NOMO-1 treated with dmso at 0.1 percent for 144 hours (cell line): Measurements from ENCODE around the gene KLHL5.
A peak's percentile ranks its signal among the peaks of the same experiment; 100 is the strongest.
"Not testable (repeated sequence)": the region's sequence is repeated elsewhere in the genome, so short reads cannot be mapped to it uniquely, and the experiment has no call there.

ENCODE experiments used
- DNase-seq: peaks from one replicate; lab custom pipeline; 2025; ENCODE audit not compliant: unreplicated experiment; lab: John Stamatoyannopoulos, UW

The KLHL5 gene

DNA sequence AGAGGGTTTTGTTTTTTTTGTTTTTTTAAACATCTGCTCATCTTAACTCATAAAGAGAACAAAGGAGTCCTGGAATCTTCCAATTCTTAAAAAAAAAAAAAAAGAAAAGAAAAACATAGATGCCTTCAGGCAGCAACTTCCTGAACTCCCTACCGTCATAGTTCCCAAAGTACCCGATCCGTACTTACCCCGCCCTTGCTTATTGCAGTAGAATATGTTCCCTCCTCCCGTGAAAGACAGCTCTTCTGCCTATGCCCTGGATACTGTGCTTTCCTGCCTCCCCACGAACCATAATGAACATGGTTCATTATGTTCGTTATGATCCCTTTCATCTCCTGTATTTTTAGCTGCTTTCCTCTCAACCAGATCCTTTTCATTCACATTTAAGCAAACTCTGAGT, 40.3 kb downstream of the KLHL5 start:
- DNase-seq: no peak

DNA sequence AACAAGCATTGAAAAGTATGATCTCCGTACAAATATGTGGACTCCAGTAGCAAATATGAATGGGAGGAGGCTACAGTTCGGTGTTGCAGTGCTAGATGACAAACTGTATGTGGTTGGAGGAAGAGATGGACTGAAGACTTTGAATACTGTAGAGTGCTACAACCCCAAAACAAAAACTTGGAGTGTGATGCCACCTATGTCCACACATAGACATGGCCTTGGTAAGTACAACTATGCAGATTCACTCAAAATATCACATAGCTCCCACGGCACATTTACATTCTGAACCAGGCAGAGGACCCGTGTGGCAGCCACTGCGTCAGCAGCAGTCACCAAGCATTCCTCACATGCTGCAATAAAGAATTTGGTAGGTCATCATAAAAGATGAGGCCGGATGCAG, 41.3 kb downstream of the KLHL5 start:
- no peak for DNase-seq

DNA sequence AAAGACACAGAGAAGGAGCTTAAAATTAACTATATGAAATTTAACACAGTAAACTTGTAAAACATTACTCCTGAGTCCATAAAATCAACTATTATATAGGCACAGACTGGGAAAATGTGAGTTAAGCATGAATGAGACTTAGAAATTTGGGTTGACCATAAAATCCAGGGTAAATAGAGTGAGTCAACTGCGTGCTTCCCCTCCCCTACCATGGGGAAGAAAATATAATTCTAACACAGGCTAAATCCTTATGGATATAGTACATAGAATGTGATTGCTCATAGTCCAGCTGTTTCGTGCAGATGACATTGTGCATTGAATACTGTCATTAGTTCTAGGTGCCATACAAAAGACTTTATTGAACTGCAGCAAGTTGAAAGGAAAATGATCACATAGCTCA, 42.2 kb downstream of the KLHL5 start:
- no peak for DNase-seq

DNA sequence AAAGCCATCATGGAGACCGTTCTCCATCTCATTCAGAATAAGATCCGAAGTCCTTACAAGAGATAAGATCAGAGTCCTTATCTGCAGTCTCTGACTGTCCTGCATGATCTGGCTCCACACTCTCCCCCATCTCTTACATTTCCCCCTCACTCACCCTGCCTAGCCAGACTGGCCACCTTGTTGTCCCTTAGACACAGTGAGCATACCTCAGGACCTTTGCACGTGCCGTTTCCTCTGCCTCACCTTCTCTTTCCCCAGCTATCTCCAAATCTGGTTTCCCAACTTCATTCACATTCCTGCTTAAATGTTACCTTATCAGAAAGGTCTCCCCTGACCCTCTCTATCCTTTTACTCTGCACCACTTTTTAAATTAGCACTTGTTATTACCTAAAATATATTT, 44.0 kb downstream of the KLHL5 start:
- DNase-seq: no peak

DNA sequence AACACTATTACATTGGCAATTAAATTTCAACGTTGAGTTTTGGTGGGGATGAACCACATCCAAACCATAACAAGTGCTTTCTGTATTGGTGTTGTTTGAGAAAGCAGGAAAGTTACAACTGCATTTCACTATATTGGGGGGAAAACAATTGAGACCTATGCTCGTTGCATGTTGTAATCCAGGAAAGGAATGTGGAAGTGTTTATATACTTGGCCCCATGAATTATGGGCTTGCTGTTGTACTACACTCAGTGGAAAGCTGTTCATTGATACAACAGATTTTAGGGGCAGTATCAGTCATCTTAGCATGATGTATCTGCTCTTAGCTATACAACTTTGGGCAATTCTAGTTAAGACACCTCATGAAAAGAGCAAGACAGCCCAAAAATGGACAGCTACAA, 52.4 kb downstream of the KLHL5 start:
- DNase-seq: no peak

DNA sequence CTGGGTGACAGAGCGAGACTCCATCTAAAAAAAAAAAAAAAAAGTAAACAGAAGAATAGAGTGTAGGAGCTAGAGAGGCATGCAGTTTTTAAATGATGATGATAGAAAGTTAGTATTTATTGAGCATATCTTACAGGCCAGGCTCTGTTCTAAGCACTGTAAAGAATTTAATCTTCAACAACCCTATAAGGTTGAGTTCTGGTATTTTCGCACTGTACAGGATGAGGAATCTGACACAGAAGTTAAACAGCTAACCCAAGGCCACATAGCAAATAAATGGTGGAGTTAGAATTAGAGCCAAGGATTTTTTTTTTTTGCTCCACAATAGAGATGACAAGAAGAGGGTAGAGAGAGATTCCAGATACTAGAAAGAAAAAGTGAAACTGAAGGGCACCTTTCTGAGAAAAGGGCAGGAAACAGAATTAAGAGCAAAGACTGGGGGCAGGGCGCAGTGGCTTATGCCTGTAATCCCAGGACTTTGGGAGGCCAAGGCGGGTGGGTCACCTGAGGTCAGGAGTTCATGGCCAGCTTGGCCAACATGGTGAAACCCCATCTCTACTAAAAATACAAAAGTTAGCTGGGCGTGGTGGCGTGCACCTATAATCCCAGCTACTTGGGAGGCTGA, 56.1 kb downstream of the KLHL5 start:
- no peak for DNase-seq

DNA sequence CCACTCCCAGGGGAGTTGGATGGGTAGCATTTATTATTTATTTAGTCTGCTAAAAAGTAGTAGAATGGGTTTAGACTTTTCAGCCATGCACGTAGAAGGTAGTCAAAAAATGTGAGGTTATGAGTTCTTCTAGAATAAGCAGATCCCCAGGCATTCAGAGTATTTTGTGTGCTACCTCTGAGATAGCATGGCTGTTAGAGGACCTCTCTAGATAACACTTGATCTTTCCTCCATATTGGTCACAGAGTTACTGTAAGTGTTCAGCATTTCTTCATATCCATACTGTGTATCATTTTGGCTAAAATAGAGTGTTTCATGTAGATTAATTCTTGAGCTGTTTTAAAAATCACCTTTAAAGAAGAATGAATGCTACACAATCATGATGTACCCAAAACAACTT, 58.4 kb downstream of the KLHL5 start:
- DNase-seq: no peak

DNA sequence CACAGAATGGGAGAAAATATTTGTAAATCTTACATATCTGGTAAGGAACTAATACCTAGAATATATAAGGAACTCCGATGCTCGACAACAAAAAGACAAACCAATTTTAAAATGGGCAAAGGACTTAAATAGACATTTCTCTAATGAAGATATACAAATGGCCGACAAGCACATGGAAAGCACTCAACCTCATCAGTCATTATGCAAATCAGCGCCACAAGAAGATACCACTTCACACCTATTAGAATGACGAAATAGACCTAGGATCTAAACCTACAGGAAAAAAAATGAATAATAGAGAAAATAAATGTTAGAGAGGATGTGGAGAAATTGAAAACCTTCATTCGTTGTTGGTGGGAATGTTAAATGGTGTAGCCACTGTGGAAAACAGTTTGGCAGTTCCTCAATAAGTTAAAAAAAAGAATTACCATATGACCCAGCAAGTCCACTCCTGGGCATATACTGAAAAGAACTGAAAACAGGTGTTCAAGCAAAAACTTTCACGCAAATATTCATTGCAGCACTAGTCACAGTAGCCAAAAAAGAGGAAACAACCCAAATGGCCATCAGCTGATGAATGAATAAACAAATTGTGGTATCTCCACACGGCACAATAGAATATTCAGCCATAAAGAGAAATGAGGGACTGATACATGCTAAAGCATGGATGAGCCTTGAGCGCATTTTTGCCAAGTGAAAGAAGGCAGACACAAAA, 63.0 kb downstream of the KLHL5 start:
- DNase-seq: no peak

DNA sequence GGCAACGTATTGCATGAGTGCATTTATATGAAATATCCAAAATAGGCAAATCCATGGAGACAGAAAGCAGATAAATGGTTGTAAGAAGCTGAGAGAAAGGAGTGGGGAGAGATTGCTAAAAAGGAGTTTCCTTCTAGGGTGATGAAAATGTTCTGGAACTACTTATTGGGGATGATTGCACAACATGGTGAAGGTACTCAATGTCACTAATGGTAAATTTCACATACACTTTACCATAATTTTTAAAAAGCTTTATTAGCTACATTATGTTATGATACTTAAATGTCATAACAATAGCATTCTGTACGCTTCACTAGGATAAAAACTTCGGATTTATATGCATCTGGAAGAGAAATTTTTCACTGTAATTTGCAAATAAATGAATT, 63.6 kb downstream of the KLHL5 start:
- DNase-seq: no peak

DNA sequence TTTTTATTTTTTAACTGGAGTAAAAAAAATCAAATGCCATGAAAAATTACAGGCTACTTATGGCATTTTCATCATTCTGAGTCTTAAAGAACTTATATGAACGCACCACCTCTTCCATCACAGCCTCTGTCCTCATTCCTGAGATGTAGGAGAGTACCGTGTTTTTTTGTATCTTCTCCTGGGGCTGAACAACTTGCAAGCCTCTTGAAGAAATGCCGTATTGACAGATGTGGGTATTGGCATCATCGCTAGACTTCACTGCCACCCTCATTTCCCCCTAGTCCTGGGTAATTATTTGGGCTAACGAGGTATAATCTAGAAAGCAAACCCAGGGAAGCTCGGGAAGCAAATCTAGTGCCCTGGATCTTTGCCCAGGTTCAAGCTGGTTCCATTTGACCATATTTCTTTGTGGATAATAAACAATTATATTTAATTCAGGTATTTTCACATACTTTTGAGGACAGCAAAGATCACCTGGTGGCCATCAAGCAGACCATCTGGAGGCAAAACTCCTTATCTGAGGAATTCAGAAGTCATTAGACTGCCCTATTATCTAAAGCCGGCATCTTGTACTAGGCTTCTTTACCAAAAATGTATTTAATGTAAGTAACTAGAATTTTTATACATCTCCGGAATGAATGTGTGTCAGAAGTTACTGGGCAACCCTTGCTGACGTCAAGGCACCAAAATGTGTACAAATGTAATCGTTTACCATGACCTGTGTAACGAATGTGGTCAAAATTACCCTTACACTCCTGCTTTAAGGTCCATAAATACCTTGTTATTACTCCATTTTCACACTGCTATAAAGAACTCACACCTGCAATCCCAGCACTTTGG, 64.4 kb downstream of the KLHL5 start:
- DNase-seq: no peak

DNA sequence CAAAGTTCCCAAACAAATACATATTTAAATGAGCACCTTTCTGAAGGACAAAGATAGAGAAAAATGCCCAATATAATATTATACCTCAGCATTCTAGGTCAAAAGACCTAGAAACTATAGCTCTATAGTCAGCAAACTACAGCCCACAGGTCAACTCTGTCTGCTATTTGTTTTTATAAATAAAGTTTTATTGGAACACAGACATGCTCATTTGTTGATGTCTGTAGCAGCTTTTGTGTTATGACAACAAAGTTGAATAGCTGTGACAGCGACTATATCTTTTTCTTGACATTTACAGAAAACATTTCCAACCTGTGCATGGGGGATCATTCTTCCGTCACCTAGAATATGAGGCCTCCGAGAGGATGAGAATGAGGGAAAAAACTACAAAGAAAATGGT, 71.6 kb downstream of the KLHL5 start:
- no peak for DNase-seq

DNA sequence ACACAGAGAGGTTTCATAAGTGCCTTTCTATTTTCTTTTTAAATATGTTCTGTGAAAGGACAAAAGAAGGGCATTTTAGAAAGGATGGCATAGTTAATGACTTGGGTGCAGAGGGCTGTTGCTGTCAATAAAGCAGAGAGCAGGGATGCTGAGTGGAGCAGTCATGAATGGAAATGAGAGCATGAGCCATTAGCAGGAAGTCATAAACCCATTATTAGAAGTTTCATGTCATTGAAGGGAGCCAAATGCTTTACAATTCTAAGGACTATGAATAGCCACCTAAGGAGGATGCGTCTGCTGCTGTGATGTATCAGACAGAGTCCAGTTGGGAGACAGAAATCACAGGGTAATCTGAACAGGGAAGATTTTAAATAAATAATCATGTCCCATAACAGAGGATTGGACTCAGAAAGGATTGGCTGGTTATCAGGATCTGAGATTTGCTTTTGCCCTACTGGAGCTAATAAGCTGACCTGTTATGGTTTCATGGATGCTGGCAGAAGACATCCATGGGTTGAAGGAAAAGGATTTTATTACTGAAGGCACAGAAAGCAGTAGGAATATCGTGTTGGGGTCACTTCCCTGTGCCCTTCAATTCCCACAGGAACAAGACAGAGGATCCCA, 72.8 kb downstream of the KLHL5 start:
- no peak for DNase-seq

DNA sequence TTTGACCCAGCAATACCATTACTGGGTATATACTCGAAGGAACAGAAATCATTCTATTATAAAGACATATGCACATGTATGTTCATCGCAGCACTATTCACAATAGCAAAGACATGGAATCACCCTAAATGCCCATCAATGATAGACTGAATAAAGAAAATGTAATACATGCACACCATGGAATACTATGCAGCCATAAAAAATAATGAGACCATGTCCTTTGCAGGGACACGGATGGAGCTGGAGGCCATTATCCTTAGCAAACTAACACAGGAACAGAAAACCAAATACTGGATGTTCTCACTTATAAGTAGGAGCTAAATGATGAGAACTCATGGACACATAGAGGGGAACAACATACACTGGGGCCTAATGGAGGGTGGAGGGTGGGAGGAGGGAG, 76.2 kb downstream of the KLHL5 start:
- DNase-seq: not testable (repeated sequence)

DNA sequence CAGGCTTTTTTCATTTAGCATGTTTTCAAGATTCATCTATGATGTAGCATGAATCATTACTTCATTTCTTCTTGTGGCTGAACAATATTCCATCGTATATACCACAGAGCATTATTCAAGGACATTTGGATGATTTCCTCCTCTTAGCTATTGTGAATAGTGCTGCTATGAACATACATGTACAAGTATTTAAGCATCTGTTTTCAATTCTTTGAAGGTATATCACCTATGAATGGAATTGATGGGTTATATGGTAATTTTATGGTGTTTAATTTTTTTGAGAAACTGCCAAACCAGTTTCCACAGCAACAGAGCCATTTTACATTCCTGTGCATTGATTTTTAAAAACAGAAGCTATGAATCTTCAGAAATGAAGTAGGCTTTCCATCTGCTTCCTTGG, 84.2 kb downstream of the KLHL5 start:
- DNase-seq: no peak

DNA sequence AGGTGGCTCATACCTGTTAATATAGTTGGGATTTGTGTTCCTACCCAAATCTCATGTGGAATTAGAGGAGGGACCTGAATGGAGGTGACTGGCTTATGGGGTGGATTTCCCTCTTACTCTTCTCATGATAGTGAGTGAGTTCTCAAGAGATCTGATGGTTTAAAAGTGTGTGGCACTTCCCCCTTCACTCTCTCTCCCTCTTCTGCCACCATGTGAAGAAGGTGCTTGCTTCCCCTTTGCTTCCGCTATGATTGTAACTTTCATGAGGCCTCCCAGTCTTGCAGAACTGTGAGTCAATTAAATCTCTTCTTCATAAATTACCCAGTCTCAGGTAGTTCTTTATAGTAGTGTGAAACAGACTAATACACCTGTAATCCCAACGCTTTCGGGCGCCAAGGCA, 92.0 kb downstream of the KLHL5 start:
- DNase-seq: peak; percentile 43

DNA sequence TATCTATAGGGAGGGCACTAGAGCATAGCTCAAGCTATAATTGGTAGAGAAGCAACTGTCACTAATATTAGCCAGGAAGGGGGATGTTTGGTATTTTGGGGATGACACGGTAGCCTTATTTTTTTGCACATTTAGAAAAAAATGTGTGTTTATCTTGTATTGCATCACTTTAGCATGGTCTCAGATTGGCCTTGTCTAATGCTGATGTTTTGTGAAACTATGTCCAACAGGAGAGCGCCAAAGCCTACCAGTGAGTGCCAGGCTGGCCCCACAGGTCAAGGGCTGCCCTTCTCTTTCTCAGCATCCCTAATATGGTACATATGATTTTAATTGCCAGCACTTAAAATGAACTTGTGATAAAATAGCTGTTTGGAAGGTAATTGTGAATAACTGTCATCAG, 95.5 kb downstream of the KLHL5 start:
- no peak for DNase-seq

DNA sequence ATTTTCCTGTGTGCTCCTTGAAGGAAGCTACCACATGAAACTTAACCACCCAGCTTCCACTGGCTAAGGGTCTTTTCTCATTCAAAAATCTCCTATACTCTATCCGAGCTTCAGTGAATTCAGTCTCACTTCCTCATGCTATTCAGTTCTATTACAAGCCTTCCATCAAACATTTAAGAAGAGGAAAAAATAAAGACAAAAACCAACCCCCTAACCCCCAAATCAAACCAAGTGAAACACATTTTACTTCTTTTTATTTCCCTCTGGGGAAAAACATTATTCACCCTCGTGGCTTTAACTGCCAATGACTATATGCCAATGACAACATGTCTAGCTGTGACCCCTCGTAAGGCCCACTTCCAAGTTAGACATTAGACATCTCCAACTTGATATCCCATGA, 104.1 kb downstream of the KLHL5 start:
- no peak for DNase-seq

DNA sequence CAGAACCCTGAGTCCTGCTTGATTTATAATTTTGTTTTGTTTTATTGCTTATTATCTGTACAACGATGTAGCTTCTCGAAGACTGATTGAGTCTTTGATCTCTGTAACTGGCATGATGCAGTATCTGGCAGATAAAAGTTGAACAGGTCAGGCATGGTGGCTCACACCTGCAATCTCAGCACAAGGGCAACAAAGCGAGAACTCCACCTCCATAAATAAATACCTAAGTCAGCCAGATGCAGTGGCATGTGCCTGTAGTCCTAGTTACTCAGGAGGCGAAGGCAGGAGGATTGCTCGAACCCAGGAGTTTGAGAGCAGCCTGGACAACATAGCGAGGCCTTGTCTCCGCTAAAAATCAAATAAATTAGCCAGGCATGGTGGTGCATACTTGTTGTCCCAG, 104.6 kb downstream of the KLHL5 start:
- no peak for DNase-seq

DNA sequence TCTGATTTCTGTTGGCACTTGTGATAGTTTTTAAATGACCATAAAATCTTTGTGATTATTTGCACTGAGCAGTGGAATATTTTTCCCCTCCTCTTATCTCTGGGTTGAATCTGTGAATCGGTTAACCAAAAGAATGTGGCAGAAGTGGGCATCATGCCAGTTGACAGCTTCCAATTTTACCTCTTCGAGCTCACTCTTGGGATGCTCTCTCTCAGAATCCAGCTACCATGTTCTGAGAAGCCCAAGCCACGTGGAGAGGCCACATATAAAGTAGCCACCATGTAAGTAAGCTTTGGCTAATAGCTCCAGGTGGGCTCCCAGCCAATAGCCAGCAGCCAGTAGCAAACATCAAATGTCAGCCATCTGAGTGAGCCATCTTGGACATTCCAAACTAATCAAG, 107.4 kb downstream of the KLHL5 start:
- no peak for DNase-seq

DNA sequence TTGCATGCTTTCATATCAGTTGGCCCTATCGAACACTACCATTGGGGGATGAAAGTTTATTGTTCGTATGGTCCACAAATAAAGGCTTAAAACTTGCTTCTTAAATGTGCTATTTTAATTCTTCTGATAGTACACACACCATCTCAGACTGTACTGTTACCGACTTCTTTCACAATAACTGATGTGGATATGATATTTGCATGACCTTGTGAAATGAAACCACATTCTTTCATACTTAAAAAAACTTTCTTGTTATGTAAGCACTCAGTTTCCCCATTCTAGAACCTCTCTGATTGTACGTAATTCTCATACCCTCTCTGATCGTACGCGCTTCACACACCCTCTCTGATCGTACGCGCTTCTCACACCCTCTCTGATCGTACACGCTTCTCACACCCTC, 108.3 kb downstream of the KLHL5 start:
- no peak for DNase-seq
